H9 (cell line): ENCODE data around the gene PNMA8C. TPM values are rescaled to one million over a fixed set of nuclear protein-coding genes. Genes with fewer than 3 reads are reported as not detected.

Source experiments
- DNase-seq: peaks from one replicate; pipeline ENCODE4 v3.0.0-alpha.2; 2017
- H2AFZ ChIP-seq: one replicate; pipeline ENCODE4 v1.6.1; 2013; ENCODE audit warnings: mild to moderate bottlenecking, low read length, control low read depth, moderate library complexity
- H2AK5ac ChIP-seq: 2 replicates; pipeline ENCODE4 v1.6.1; 2013; ENCODE audit warnings: low read length, control low read depth, mixed read lengths; ENCODE audit not compliant: insufficient read length
- H2BK120ac ChIP-seq: one replicate; pipeline ENCODE4 v1.6.1; 2013; ENCODE audit warnings: low read depth, mild to moderate bottlenecking, low read length, control low read depth, inconsistent platforms; ENCODE audit not compliant: poor library complexity, severe bottlenecking
- H2BK12ac ChIP-seq: 2 replicates; pipeline ENCODE4 v1.6.1; 2013; ENCODE audit warnings: low read length, control low read depth, mixed read lengths, low read depth; ENCODE audit not compliant: insufficient read length
- H2BK15ac ChIP-seq: 2 replicates; pipeline ENCODE4 v1.6.1; 2013; ENCODE audit warnings: low read depth, low read length, control low read depth
- H2BK20ac ChIP-seq: one replicate; pipeline ENCODE4 v1.6.1; 2013; ENCODE audit warnings: low read depth, mild to moderate bottlenecking, low read length, control low read depth, inconsistent platforms; ENCODE audit not compliant: poor library complexity, severe bottlenecking
- H2BK5ac ChIP-seq: 2 replicates; pipeline ENCODE4 v1.6.1; 2013; ENCODE audit warnings: low read length, control low read depth, mixed read lengths; ENCODE audit not compliant: insufficient read length
- H3K14ac ChIP-seq: 2 replicates; pipeline ENCODE4 v1.6.1; 2013; ENCODE audit warnings: low read length, control low read depth; ENCODE audit not compliant: insufficient read depth
- H3K18ac ChIP-seq: 2 replicates; pipeline ENCODE4 v1.6.1; 2013; ENCODE audit warnings: low read depth, mild to moderate bottlenecking, mixed read lengths, low read length, control low read depth; ENCODE audit not compliant: insufficient read length
- H3K23ac ChIP-seq: 2 replicates; pipeline ENCODE4 v1.6.1; 2013; ENCODE audit warnings: low read length, control low read depth, mixed read lengths, low read depth; ENCODE audit not compliant: insufficient read length
- H3K23me2 ChIP-seq: 2 replicates; pipeline ENCODE4 v1.6.1; 2013; ENCODE audit warnings: low read depth, mild to moderate bottlenecking, mixed read lengths, low read length, control low read depth; ENCODE audit not compliant: insufficient read length, poor library complexity, severe bottlenecking
- H3K27ac ChIP-seq: 2 replicates; pipeline ENCODE4 v1.5.1; 2013; ENCODE audit warnings: low read length, control low read depth, mixed read lengths, low read depth; ENCODE audit not compliant: insufficient read length
- H3K27me3 ChIP-seq: 2 replicates; pipeline ENCODE4 v1.6.1; 2013; ENCODE audit warnings: low read length, control low read depth, inconsistent platforms; ENCODE audit not compliant: insufficient read depth
- H3K4ac ChIP-seq: 2 replicates; pipeline ENCODE4 v1.6.1; 2013; ENCODE audit warnings: low read depth, mild to moderate bottlenecking, control low read depth, inconsistent platforms, low read length, moderate library complexity
- H3K4me1 ChIP-seq: 2 replicates; pipeline ENCODE4 v1.6.1; 2013; ENCODE audit warnings: low read length, control low read depth, inconsistent platforms; ENCODE audit not compliant: insufficient read depth
- H3K4me2 ChIP-seq: 2 replicates; pipeline ENCODE4 v1.6.1; 2013; ENCODE audit warnings: low read length, control low read depth, mixed read lengths; ENCODE audit not compliant: insufficient read length, insufficient read depth
- H3K56ac ChIP-seq: 2 replicates; pipeline ENCODE4 v1.6.1; 2013; ENCODE audit warnings: low read depth, mild to moderate bottlenecking, mixed read lengths, low read length, control low read depth; ENCODE audit not compliant: insufficient read length
- H3K79me1 ChIP-seq: 2 replicates; pipeline ENCODE4 v1.6.1; 2013; ENCODE audit warnings: low read depth, mild to moderate bottlenecking, moderate library complexity, low read length, control low read depth, inconsistent platforms; ENCODE audit not compliant: insufficient read depth, poor library complexity, severe bottlenecking
- H3K79me2 ChIP-seq: 2 replicates; pipeline ENCODE4 v1.6.1; 2013; ENCODE audit warnings: low read length, control low read depth, inconsistent platforms; ENCODE audit not compliant: insufficient read depth
- H3K9ac ChIP-seq: 2 replicates; pipeline ENCODE4 v1.6.1; 2013; ENCODE audit warnings: low read length, control low read depth, mixed read lengths; ENCODE audit not compliant: insufficient read length; ENCODE audit errors: extremely low read depth
- H3K9me3 ChIP-seq: one replicate; pipeline ENCODE4 v1.6.1; 2013; ENCODE audit warnings: low read depth, low read length, inconsistent platforms; ENCODE audit not compliant: control insufficient read depth
- H3T11ph ChIP-seq: one replicate; pipeline ENCODE4 v1.6.1; 2013; ENCODE audit warnings: mild to moderate bottlenecking, low read length, control low read depth, inconsistent platforms
- H4K20me1 ChIP-seq: one replicate; pipeline ENCODE4 v1.6.1; 2013; ENCODE audit not compliant: control insufficient read depth, insufficient read length, insufficient read depth
- H4K5ac ChIP-seq: 2 replicates; pipeline ENCODE4 v1.6.1; 2013; ENCODE audit warnings: low read depth, mild to moderate bottlenecking, mixed read lengths, low read length, control low read depth; ENCODE audit not compliant: insufficient read length
- H4K8ac ChIP-seq: replicated peaks from 2 replicates; pipeline ENCODE4 v1.6.1; 2013; ENCODE audit warnings: low read length, control low read depth, mixed read lengths, low read depth; ENCODE audit not compliant: insufficient read length
- H4K91ac ChIP-seq: 2 replicates; pipeline ENCODE4 v1.6.1; 2013; ENCODE audit warnings: low read depth, mild to moderate bottlenecking, moderate library complexity, mixed read lengths, low read length, control low read depth; ENCODE audit not compliant: insufficient read length
- H3K27ac Mint-ChIP-seq, 3 experiments: 2 replicates in 2 of 3; 3 replicates in 1 of 3; pipeline ENCODE4 v1.8.0; 2020 to 2021; ENCODE audit warnings: mixed read lengths in 3 of 3, mild to moderate bottlenecking in 1 of 3, moderate library complexity in 1 of 3
- H3K27me3 Mint-ChIP-seq: 2 replicates; pipeline ENCODE4 v1.8.0; 2021; ENCODE audit warnings: low read depth, mild to moderate bottlenecking, moderate library complexity, mixed read lengths
- H3K36me3 Mint-ChIP-seq, 3 experiments: 2 replicates in 2 of 3; 3 replicates in 1 of 3; pipeline ENCODE4 v1.8.0; 2020 to 2021; ENCODE audit warnings: low read depth in 3 of 3, mixed read lengths in 3 of 3; ENCODE audit not compliant: insufficient read depth in 1 of 3
- H3K4me1 Mint-ChIP-seq, 2 experiments: 2 replicates each; pipeline ENCODE4 v1.8.0; 2020; ENCODE audit warnings: mixed read lengths in 2 of 2
- H3K4me3 Mint-ChIP-seq, 2 experiments: 2 replicates in 1 of 2; 3 replicates in 1 of 2; pipeline ENCODE4 v1.8.0; 2020 to 2021; ENCODE audit warnings: mild to moderate bottlenecking in 2 of 2, mixed read lengths in 2 of 2, moderate library complexity in 1 of 2
- H3K9me3 Mint-ChIP-seq, 2 experiments: 2 replicates in 1 of 2; 3 replicates in 1 of 2; pipeline ENCODE4 v1.8.0; 2020; ENCODE audit warnings: mild to moderate bottlenecking in 2 of 2, mixed read lengths in 2 of 2, moderate library complexity in 1 of 2
- WGBS: extraction: QIAGEN DNeasy Blood & Tissue Kit; methylation state at CpG from one replicate; pipeline ENCODE4 v1.1.7; 2013; ENCODE audit warnings: missing lambda C conversion rate, low lambda C conversion rate, mixed read lengths; ENCODE audit not compliant: insufficient read length; ENCODE audit errors: extremely low coverage; 5-methylcytosine and 5-hydroxymethylcytosine counted together
- total RNA-seq: library from RNA; stranded (reverse); gene quantifications from 2 replicates; pipeline ENCODE4 v1.2.1, GENCODE V29; 2021
- TF ChIP-seq, protein P1 (sequence below): fragments of 200-600 bp; sonication (generic); conservative IDR thresholded peaks from 3 replicates; pipeline ENCODE4 v1.8.0; 2021; ENCODE audit warnings: antibody characterized with exemption, mild to moderate bottlenecking

The PNMA8C gene
- total RNA-seq, 1 experiment from 2014 or later, result 1.8 TPM

- Histone ChIP-seq H2AK5ac (no peak overlapping the region), H4K20me1 (no peaks in the 10 kb centered on the region), H3K23me2 (no peaks in the 10 kb centered on the region), H3K18ac (no peak overlapping the region), H2BK12ac (no peak overlapping the region), H3K79me2 (no peaks in the 10 kb centered on the region), H3K56ac (no peak overlapping the region), H3K27me3 (no peaks in the 10 kb centered on the region), H4K5ac (no peak overlapping the region), H3K23ac (no peak overlapping the region), H2BK120ac (no peak overlapping the region), H2BK5ac (no peak overlapping the region), H3K9ac (no peak overlapping the region), H4K8ac (no peak overlapping the region), H2BK20ac (no peak overlapping the region), H3K4me1 (no peaks in the 10 kb centered on the region), H3K4ac (no peak overlapping the region), H2AFZ (no peak overlapping the region), H2BK15ac (no peak overlapping the region), H3T11ph (no peak overlapping the region), H3K14ac (no peak overlapping the region), H3K27ac (no peak overlapping the region), H4K91ac (no peak overlapping the region), H3K4me2 (no peak overlapping the region), H3K9me3 (no peaks in the 10 kb centered on the region), H3K79me1 (no peaks in the 10 kb centered on the region)
- H3K36me3 Mint-ChIP-seq, result peaks cover 20 to 33% (median 23%) of the 10 kb centered on the region in 3 experiments
- H3K4me3 Mint-ChIP-seq, result no peak overlapping the region
- no peak for DNase-seq
- H3K9me3 Mint-ChIP-seq, result peaks cover 2 to 5% of the 10 kb centered on the region in 2 experiments; a peak in 2 of 5 replicates
- no CpG with 5 or more reads among the region's 21 CpGs for WGBS
- peaks cover 7 to 38% of the 10 kb centered on the region in 2 experiments for H3K4me1 Mint-ChIP-seq
- TF ChIP-seq, protein P1, sequence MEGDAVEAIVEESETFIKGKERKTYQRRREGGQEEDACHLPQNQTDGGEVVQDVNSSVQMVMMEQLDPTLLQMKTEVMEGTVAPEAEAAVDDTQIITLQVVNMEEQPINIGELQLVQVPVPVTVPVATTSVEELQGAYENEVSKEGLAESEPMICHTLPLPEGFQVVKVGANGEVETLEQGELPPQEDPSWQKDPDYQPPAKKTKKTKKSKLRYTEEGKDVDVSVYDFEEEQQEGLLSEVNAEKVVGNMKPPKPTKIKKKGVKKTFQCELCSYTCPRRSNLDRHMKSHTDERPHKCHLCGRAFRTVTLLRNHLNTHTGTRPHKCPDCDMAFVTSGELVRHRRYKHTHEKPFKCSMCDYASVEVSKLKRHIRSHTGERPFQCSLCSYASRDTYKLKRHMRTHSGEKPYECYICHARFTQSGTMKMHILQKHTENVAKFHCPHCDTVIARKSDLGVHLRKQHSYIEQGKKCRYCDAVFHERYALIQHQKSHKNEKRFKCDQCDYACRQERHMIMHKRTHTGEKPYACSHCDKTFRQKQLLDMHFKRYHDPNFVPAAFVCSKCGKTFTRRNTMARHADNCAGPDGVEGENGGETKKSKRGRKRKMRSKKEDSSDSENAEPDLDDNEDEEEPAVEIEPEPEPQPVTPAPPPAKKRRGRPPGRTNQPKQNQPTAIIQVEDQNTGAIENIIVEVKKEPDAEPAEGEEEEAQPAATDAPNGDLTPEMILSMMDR, result no peak
- no peaks in the 10 kb centered on the region for H3K27me3 Mint-ChIP-seq
- peak overlapping the region in 2 of 3 experiments; percentile 18 to 91; a peak in 5 of 7 replicates for H3K27ac Mint-ChIP-seq
Measured at GRCh38 chr19:46393456-46394401, 35.0 kb downstream of the PNMA8C start.
